Erythroblast (primary cell): ENCODE results near the gene HCFC1.

Experiments used
- GATA1 ChIP-seq: IDR thresholded peaks from 2 replicates; pipeline ENCODE4 v1.6.1; 2011; ENCODE audit warnings: low read depth, mild to moderate bottlenecking, control low read depth, low read length, moderate library complexity
- POLR2A ChIP-seq: IDR thresholded peaks from 2 replicates; pipeline ENCODE4 v1.6.1; 2011; ENCODE audit warnings: mild to moderate bottlenecking, low read length

GRCh38 chrX:153919281-153919680, 52.3 kb downstream of the HCFC1 start:
- no peak for TF ChIP-seq POLR2A
- no peak for TF ChIP-seq GATA1
